ENCODE data around the gene MMP23B.
A peak's percentile ranks its signal among the peaks of the same experiment; 100 is the strongest.
"Not testable (repeated sequence)": the region's sequence is repeated elsewhere in the genome, so short reads cannot be mapped to it uniquely, and the experiment has no call there.

MMP23B gene

GRCh38 chr1:1634613-1635012 is 2.6 kb downstream of the MMP23B start:
- not testable (repeated sequence) for DNase-seq

GRCh38 chr1:1636621-1637478 is 4.9 kb downstream of the MMP23B start:
- DNase-seq: not testable (repeated sequence)

- not testable (repeated sequence) for DNase-seq
Observed at GRCh38 chr1:1637479-1637875, 5.5 kb downstream of the MMP23B start.

- DNase-seq: not testable (repeated sequence)
Observed at GRCh38 chr1:1638528-1638927, 6.6 kb downstream of the MMP23B start.

- DNase-seq: not testable (repeated sequence)
Observed at GRCh38 chr1:1639368-1639767, 7.4 kb downstream of the MMP23B start.

GRCh38 chr1:1640081-1640480 is 8.1 kb downstream of the MMP23B start:
- DNase-seq: not testable (repeated sequence)

GRCh38 chr1:1640711-1641461 is 8.9 kb downstream of the MMP23B start:
- DNase-seq: not testable (repeated sequence)

GRCh38 chr1:1646326-1646725 is 14.4 kb downstream of the MMP23B start:
- DNase-seq: not testable (repeated sequence)

GRCh38 chr1:1647567-1648241 is 15.7 kb downstream of the MMP23B start:
- not testable (repeated sequence) for DNase-seq

GRCh38 chr1:1648265-1648664 is 16.3 kb downstream of the MMP23B start:
- not testable (repeated sequence) for DNase-seq

- DNase-seq: peak; percentile 99
Observed at GRCh38 chr1:1658583-1659549, 26.9 kb downstream of the MMP23B start, which contains the start of gene CDK11B. CDK11B (minus strand) TSS chr1:1659004; CDS start chr1:1657485, 1,519 bp downstream.

- DNase-seq: not testable (repeated sequence)
Observed at GRCh38 chr1:1662392-1662791, 30.4 kb downstream of the MMP23B start.

- not testable (repeated sequence) for DNase-seq
Observed at GRCh38 chr1:1662830-1663560, 31.0 kb downstream of the MMP23B start.

GRCh38 chr1:1664318-1664717 is 32.3 kb downstream of the MMP23B start:
- not testable (repeated sequence) for DNase-seq

GRCh38 chr1:1664941-1665814 is 33.2 kb downstream of the MMP23B start:
- DNase-seq: no peak

- DNase-seq: peak in 1 of 2 experiments; percentile 29
Observed at GRCh38 chr1:1665815-1666251, 33.9 kb downstream of the MMP23B start.

- DNase-seq: no peak
Observed at GRCh38 chr1:1666526-1666925, 34.6 kb downstream of the MMP23B start.

GRCh38 chr1:1669468-1670440 is 37.8 kb downstream of the MMP23B start:
- DNase-seq: no peak

- no peak for DNase-seq
Observed at GRCh38 chr1:1670866-1671265, 38.9 kb downstream of the MMP23B start.
